T-helper 17 cell (primary cell): ENCODE results near the gene AGTPBP1. TPM values are rescaled to one million over a fixed set of nuclear protein-coding genes. Genes with fewer than 3 reads are reported as not detected.
"Not testable (repeated sequence)": the region's sequence is repeated elsewhere in the genome, so short reads cannot be mapped to it uniquely, and the experiment has no call there.

Experiments
- ATAC-seq: fragments of 150-1000 bp; cut with Tn5 transposase; 2 replicates; pipeline ENCODE4 v1.10.0; 2021; ENCODE audit warnings: mild to moderate bottlenecking, moderate library complexity
- DNase-seq, 3 donors: peaks; one replicate each; pipeline versions ENCODE4 v3.0.0 to v3.0.0-alpha.2; 2020 to 2021
- H3K9me3 ChIP-seq: one replicate; pipeline ENCODE4 v1.7.0; 2013; ENCODE audit warnings: low read length, mild to moderate bottlenecking; ENCODE audit not compliant: control insufficient read depth, poor library complexity, severe bottlenecking
- H3K27ac Mint-ChIP-seq: one replicate; pipeline ENCODE4 v1.8.0; 2022; ENCODE audit warnings: mild to moderate bottlenecking, moderate library complexity, mixed read lengths
- H3K27me3 Mint-ChIP-seq: one replicate; pipeline ENCODE4 v1.8.0; 2022; ENCODE audit warnings: mixed read lengths
- H3K36me3 Mint-ChIP-seq: one replicate; pipeline ENCODE4 v1.8.0; 2022; ENCODE audit warnings: low read depth, mixed read lengths
- H3K4me1 Mint-ChIP-seq: one replicate; pipeline ENCODE4 v1.8.0; 2022; ENCODE audit warnings: mild to moderate bottlenecking, mixed read lengths
- H3K4me3 Mint-ChIP-seq: one replicate; pipeline ENCODE4 v1.8.0; 2022; ENCODE audit warnings: mild to moderate bottlenecking, moderate library complexity, mixed read lengths
- total RNA-seq, 4 donors: library from RNA in 2 of 4; stranded (reverse) in 2 of 4; gene quantifications; one replicate each; pipeline ENCODE4 v1.2.3 and lab custom pipeline; 2022 to 2026

AGTPBP1 gene, protein sequence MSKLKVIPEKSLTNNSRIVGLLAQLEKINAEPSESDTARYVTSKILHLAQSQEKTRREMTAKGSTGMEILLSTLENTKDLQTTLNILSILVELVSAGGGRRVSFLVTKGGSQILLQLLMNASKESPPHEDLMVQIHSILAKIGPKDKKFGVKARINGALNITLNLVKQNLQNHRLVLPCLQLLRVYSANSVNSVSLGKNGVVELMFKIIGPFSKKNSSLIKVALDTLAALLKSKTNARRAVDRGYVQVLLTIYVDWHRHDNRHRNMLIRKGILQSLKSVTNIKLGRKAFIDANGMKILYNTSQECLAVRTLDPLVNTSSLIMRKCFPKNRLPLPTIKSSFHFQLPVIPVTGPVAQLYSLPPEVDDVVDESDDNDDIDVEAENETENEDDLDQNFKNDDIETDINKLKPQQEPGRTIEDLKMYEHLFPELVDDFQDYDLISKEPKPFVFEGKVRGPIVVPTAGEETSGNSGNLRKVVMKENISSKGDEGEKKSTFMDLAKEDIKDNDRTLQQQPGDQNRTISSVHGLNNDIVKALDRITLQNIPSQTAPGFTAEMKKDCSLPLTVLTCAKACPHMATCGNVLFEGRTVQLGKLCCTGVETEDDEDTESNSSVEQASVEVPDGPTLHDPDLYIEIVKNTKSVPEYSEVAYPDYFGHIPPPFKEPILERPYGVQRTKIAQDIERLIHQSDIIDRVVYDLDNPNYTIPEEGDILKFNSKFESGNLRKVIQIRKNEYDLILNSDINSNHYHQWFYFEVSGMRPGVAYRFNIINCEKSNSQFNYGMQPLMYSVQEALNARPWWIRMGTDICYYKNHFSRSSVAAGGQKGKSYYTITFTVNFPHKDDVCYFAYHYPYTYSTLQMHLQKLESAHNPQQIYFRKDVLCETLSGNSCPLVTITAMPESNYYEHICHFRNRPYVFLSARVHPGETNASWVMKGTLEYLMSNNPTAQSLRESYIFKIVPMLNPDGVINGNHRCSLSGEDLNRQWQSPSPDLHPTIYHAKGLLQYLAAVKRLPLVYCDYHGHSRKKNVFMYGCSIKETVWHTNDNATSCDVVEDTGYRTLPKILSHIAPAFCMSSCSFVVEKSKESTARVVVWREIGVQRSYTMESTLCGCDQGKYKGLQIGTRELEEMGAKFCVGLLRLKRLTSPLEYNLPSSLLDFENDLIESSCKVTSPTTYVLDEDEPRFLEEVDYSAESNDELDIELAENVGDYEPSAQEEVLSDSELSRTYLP
- 10 to 100 TPM; 51.8 to 62.4 TPM for total RNA-seq
- 111 to 165 reads per million in 2 donors for total RNA-seq (lab: John Stamatoyannopoulos, UW)

DNA sequence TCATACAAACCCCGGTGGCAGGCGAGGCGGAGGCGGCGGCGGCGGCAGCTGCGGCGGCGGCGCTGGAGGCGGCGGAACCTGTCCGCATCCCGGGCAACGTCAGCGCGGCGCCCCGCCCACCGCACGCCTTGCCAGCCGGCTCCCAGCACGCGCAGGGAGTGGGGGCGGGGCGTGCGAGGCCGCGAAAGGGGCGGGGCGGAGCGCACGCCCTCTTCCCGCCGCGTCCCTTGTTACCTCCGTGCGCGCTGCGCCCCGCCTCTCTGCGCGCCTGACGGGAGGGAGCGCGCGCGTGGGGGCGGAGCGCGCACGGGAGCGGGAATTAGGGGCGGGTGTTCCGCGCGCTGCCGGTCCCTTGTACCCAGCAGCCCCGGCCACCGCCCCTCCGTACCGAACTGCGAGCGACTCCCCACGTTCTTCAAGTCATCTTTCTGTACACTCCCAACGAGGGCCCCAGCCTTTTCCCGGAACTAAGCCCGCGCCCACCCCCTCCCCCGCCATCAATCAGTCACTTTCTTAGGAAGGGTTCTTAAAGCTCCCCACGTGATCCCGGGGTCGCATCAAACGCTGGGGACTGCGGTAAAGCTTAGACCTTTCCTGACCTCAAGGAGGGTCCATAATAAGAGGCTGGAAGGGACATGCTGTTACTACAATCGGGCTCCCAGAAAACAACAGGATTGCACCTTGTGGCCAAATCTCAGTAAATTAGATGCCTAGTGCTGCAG is at the start of gene AGTPBP1:
TSS of gene AGTPBP1 (minus strand) at position 80 of the 722 bp plus-strand sequence. CDS start 29,421 bp downstream, outside the sequence.
- no peaks in the 10 kb centered on the region for H3K9me3 ChIP-seq
- Mint-ChIP-seq H3K27me3 (peaks cover 19% of the 10 kb centered on the region), H3K4me1 (peaks cover 25% of the 10 kb centered on the region), H3K27ac (peak within 1 kb of the TSS; percentile 89), H3K36me3 (no peaks in the 10 kb centered on the region), H3K4me3 (peak within 1 kb of the TSS; percentile 94)
- peak; percentile 98 to 99 (median 98) for DNase-seq
- ATAC-seq = peak; percentile 84

GRCh38 chr9:85786116-85786515 is 44.4 kb upstream of the AGTPBP1 start:
- H3K4me1 Mint-ChIP-seq, H3K36me3 Mint-ChIP-seq, H3K4me3 Mint-ChIP-seq, DNase-seq, ATAC-seq, H3K9me3 ChIP-seq, H3K27me3 Mint-ChIP-seq, H3K27ac Mint-ChIP-seq: not testable (repeated sequence)

DNA sequence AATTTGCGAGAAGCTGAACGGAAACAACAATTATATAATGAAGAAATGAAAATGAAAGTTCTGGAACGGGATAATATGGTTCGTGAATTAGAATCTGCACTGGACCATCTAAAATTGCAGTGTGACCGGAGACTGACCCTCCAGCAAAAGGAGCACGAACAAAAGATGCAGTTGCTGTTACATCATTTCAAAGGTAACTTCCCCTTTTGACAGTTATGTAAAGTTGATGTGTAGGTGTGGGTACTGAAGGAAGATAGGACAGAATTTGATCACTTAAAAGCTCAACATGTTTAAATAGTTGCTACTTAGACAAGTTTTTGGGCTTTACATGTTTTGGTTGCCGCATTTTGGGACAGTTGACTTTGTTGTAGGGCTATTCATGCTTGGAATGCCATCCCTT is 32.1 kb upstream of the AGTPBP1 start:
- H3K27ac Mint-ChIP-seq, H3K4me1 Mint-ChIP-seq, DNase-seq, H3K9me3 ChIP-seq, ATAC-seq, H3K36me3 Mint-ChIP-seq, H3K4me3 Mint-ChIP-seq, H3K27me3 Mint-ChIP-seq: not testable (repeated sequence)

DNA sequence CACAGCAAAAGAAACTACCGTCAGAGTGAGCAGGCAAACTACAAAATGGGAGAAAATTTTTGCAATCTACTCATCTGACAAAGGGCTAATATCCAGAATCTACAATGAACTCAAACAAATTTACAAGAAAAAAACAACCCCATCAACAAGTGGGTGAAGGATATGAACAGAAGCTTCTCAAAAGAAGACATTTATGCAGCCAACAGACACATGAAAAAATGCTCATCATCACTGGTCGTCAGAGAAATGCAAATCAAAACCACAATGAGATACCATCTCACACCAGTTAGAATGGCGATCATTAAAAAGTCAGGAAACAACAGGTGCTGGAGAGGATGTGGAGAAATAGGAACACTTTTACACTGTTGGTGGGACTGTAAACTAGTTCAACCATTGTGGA is 20.0 kb upstream of the AGTPBP1 start:
- not testable (repeated sequence) for H3K27me3 Mint-ChIP-seq, ATAC-seq, H3K4me1 Mint-ChIP-seq, H3K36me3 Mint-ChIP-seq, DNase-seq, H3K9me3 ChIP-seq, H3K4me3 Mint-ChIP-seq, H3K27ac Mint-ChIP-seq

- not testable (repeated sequence) for DNase-seq, H3K4me3 Mint-ChIP-seq, H3K27ac Mint-ChIP-seq, H3K27me3 Mint-ChIP-seq, H3K36me3 Mint-ChIP-seq, H3K4me1 Mint-ChIP-seq, ATAC-seq, H3K9me3 ChIP-seq
Measured at GRCh38 chr9:85757716-85758115, 16.0 kb upstream of the AGTPBP1 start.

- DNase-seq, ATAC-seq, H3K4me3 Mint-ChIP-seq: not testable (repeated sequence)
Measured at GRCh38 chr9:85756216-85756615, 14.5 kb upstream of the AGTPBP1 start.

GRCh38 chr9:85746309-85746708 is 4.6 kb upstream of the AGTPBP1 start:
- ATAC-seq (no peak), DNase-seq (no peak)
- H3K9me3 ChIP-seq = no peaks in the 10 kb centered on the region
- Mint-ChIP-seq H3K4me1 (peaks cover 10% of the 10 kb centered on the region), H3K36me3 (peaks cover 2% of the 10 kb centered on the region), H3K27ac (no peak overlapping the region), H3K4me3 (no peak overlapping the region), H3K27me3 (peaks cover 30% of the 10 kb centered on the region)

More at GRCh38 chr9:85756216-85756615, 14.5 kb upstream of the AGTPBP1 start:
- peaks cover 10% of the 10 kb centered on the region for H3K27me3 Mint-ChIP-seq
- H3K36me3 Mint-ChIP-seq, H3K4me1 Mint-ChIP-seq, H3K27ac Mint-ChIP-seq, H3K9me3 ChIP-seq: not testable (repeated sequence)

GRCh38 chr9:85745203-85745602 is 3.4 kb upstream of the AGTPBP1 start:
- DNase-seq (no peak), ATAC-seq (no peak)
- Mint-ChIP-seq H3K4me1 (peaks cover 18% of the 10 kb centered on the region), H3K36me3 (peaks cover 2% of the 10 kb centered on the region), H3K4me3 (no peak overlapping the region), H3K27me3 (peaks cover 30% of the 10 kb centered on the region), H3K27ac (no peak overlapping the region)
- H3K9me3 ChIP-seq = no peaks in the 10 kb centered on the region

GRCh38 chr9:85744480-85744879 is 2.7 kb upstream of the AGTPBP1 start:
- H3K9me3 ChIP-seq = no peaks in the 10 kb centered on the region
- Mint-ChIP-seq H3K4me1 (peaks cover 20% of the 10 kb centered on the region), H3K36me3 (peaks cover 2% of the 10 kb centered on the region), H3K27ac (no peak overlapping the region), H3K4me3 (no peak overlapping the region), H3K27me3 (peaks cover 30% of the 10 kb centered on the region)
- ATAC-seq (no peak), DNase-seq (no peak)

GRCh38 chr9:85743275-85744128 is 1.7 kb upstream of the AGTPBP1 start:
- Mint-ChIP-seq H3K27ac (no peak overlapping the region), H3K4me1 (peaks cover 22% of the 10 kb centered on the region), H3K27me3 (peaks cover 27% of the 10 kb centered on the region), H3K4me3 (peak overlapping the region; percentile 64), H3K36me3 (peaks cover 2% of the 10 kb centered on the region)
- no peak for DNase-seq
- no peaks in the 10 kb centered on the region for H3K9me3 ChIP-seq
- no peak for ATAC-seq

- DNase-seq (no peak), ATAC-seq (no peak)
- Mint-ChIP-seq H3K27ac (peak overlapping the region; percentile 24), H3K27me3 (peaks cover 19% of the 10 kb centered on the region), H3K4me1 (peaks cover 25% of the 10 kb centered on the region), H3K4me3 (peak overlapping the region; percentile 94), H3K36me3 (no peaks in the 10 kb centered on the region)
- no peaks in the 10 kb centered on the region for H3K9me3 ChIP-seq
Measured at GRCh38 chr9:85742597-85742936, 813 bp upstream of the AGTPBP1 start.
